Spleen (tissue), 7 donors: ENCODE results near the gene C1QA.

Source experiments
- POLR2A ChIP-seq, 3 donors: fragments of 450-650 bp; IDR thresholded peaks; one replicate each; pipeline ENCODE4 v1.5.1; 2017; ENCODE audit warnings: antibody characterized with exemption in 3 of 3, mild to moderate bottlenecking in 1 of 3
- TF ChIP-seq, protein P1 (sequence below), 11 experiments: fragments of 200-600 bp in 7 of 11; fragments of 450-650 bp in 4 of 11; sonication (generic) in 4 of 11; IDR thresholded peaks in 8 of 11; conservative IDR thresholded peaks in 3 of 11; 1 replicate in 7 of 11; 2 replicates in 4 of 11; pipeline versions ENCODE4 v1.4.0 to v1.8.0; 2016 to 2021; ENCODE audit warnings: antibody characterized with exemption in 11 of 11, inconsistent platforms in 4 of 11, mild to moderate bottlenecking in 1 of 11
- donor health status: DM: no; HTN: no; CAD: no; lungs with moderate emphysema.
- donor health status: DM: no; HTN: no; CAD: no.
- donor health status: DM: no; HTN: no; CAD: no.

- TF ChIP-seq, protein P1, sequence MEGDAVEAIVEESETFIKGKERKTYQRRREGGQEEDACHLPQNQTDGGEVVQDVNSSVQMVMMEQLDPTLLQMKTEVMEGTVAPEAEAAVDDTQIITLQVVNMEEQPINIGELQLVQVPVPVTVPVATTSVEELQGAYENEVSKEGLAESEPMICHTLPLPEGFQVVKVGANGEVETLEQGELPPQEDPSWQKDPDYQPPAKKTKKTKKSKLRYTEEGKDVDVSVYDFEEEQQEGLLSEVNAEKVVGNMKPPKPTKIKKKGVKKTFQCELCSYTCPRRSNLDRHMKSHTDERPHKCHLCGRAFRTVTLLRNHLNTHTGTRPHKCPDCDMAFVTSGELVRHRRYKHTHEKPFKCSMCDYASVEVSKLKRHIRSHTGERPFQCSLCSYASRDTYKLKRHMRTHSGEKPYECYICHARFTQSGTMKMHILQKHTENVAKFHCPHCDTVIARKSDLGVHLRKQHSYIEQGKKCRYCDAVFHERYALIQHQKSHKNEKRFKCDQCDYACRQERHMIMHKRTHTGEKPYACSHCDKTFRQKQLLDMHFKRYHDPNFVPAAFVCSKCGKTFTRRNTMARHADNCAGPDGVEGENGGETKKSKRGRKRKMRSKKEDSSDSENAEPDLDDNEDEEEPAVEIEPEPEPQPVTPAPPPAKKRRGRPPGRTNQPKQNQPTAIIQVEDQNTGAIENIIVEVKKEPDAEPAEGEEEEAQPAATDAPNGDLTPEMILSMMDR (IDR thresholded peaks at IDR 0.05 in 8 of 11, conservative IDR thresholded peaks at IDR 0.05 in 3 of 11), result peak; percentile 47 to 95 (median 91)
- no peak for TF ChIP-seq POLR2A (IDR thresholded peaks at IDR 0.05)
These were observed 5.6 kb downstream of the C1QA start for GRCh38 chr1:22641906-22642636.
